ENCODE measurements around the gene ROCK2.

ROCK2 gene

DNA sequence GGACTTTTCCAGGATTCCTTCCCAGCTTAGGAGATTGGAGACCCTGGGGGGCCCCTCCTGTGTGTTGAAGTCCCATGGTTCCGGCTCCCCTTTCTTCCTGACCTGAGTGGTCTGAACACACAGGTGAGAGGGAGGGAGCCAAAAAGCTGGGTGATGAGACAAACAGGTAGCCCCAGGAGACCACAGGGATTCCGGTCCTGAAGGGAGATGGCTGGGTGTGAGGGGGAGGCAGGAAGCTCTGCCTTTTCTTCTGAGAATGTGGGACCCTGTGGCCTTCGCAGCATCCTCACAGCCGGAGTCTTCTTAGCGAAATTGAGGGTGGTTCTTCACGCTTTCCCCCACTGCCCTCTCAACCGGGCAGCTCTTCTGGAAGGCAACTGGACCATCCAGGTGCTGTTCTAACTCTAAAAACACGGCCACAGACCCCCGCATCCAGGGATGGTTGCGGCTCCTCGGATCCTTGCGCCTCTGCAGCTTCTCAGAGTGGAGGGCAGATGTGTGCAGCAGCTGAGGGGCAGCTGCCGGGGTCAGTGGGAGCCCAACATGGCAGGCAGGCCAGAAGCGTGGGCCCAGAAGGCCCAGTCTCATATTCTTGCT is 184.8 kb downstream of the ROCK2 start:
- WGBS, 2 experiments: 93 to 94% methylated on average over 14 of the region's 14 CpGs
- H3K27me3 ChIP-seq (ENCODE audit: control insufficient read depth, insufficient read depth, low read length, poor library complexity, severe bottlenecking): peaks cover 16% of the 10 kb centered on the region
- no peaks in the 10 kb centered on the region for H3K36me3 ChIP-seq (ENCODE audit: control insufficient read depth, insufficient read depth, low read length)

DNA sequence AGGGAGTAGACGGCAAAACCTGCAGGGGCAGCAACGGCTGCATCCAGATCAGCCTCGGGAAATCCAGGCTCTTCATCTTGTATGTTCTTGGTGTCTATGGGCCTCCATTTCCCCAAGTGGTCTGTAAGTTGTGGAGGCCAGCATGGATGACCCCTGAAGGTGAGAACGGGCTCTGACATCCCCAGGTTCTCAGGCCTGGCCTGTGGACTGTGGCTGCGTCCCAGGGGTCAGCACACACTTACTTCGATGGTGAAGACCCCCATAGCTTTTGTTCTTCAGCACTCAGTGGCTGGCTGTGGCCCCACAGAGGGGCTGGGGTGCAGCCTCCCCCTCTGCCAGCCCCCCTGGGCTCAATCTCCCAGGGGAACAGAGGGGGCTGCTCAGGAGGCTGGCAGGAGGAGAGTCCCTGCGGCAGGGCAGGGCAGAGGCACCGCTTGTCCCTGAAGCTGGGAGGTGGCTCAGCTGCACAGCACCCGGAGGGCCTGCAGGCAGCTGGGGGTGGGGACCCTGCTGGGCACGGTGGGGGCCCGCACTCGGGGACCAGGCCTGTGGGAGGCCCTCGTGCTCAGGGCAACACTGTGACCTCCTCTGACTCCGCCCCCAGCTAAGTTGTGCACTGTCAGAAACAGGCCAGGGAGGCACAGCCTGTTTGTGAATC is 185.4 kb downstream of the ROCK2 start:
- no peaks in the 10 kb centered on the region for H3K36me3 ChIP-seq (ENCODE audit: control insufficient read depth, insufficient read depth, low read length)
- WGBS, 2 experiments: 82 to 83% methylated on average over 14 of the region's 14 CpGs
- H3K27ac ChIP-seq (ENCODE audit: insufficient read depth, low read depth, low read length, poor library complexity, severe bottlenecking): no peak overlapping the region

More for the DNA sequence above, 184.8 kb downstream of the ROCK2 start:
- no peak overlapping the region for H3K27ac ChIP-seq (ENCODE audit: insufficient read depth, low read depth, low read length, poor library complexity, severe bottlenecking)
- H3K9me3 ChIP-seq (ENCODE audit: control insufficient read depth, low read length): no peaks in the 10 kb centered on the region
- H3K4me3 ChIP-seq (ENCODE audit: insufficient read depth, low read depth, low read length): no peak overlapping the region
- H3K4me1 ChIP-seq (ENCODE audit: control insufficient read depth, insufficient read depth, low read length): peaks cover 4% of the 10 kb centered on the region

DNA sequence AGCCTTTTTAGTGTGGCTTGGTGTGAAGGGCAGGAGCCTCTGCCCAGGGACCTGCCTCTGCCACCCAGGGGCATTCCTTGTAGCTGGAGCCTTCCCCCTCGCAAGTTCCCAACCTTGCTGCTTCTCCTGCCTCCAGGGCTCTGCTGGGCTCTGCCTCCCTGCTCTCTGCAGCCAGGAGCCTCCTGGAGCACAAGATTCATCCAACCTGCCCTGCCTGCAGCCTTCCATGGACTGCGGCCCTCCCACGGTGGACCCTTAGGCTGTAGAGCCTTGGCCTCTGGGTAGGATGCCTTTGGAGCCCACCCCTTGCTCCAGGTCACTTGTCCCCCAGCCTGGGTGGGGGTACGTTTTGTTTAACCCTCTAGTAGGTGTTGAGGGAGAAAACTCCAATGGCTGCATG is 186.7 kb downstream of the ROCK2 start:
- WGBS, 2 experiments: 92 to 96% methylated on average over 4 of the region's 4 CpGs
- Histone ChIP-seq H3K27ac (ENCODE audit: insufficient read depth, low read depth, low read length, poor library complexity, severe bottlenecking) (no peak overlapping the region), H3K36me3 (ENCODE audit: control insufficient read depth, insufficient read depth, low read length) (no peaks in the 10 kb centered on the region), H3K4me3 (ENCODE audit: insufficient read depth, low read depth, low read length) (no peak overlapping the region), H3K4me1 (ENCODE audit: control insufficient read depth, insufficient read depth, low read length) (peaks cover 4% of the 10 kb centered on the region), H3K27me3 (ENCODE audit: control insufficient read depth, insufficient read depth, low read length, poor library complexity, severe bottlenecking) (peaks cover 35% of the 10 kb centered on the region), H3K9me3 (ENCODE audit: control insufficient read depth, low read length) (no peaks in the 10 kb centered on the region)

More for the DNA sequence above, 185.4 kb downstream of the ROCK2 start:
- no peak overlapping the region for H3K4me3 ChIP-seq (ENCODE audit: insufficient read depth, low read depth, low read length)
- no peaks in the 10 kb centered on the region for H3K9me3 ChIP-seq (ENCODE audit: control insufficient read depth, low read length)
- peaks cover 23% of the 10 kb centered on the region for H3K27me3 ChIP-seq (ENCODE audit: control insufficient read depth, insufficient read depth, low read length, poor library complexity, severe bottlenecking)
- H3K4me1 ChIP-seq (ENCODE audit: control insufficient read depth, insufficient read depth, low read length): peaks cover 4% of the 10 kb centered on the region

- peaks cover 4% of the 10 kb centered on the region for H3K4me1 ChIP-seq (ENCODE audit: control insufficient read depth, insufficient read depth, low read length)
- H3K4me3 ChIP-seq (ENCODE audit: insufficient read depth, low read depth, low read length): no peak overlapping the region
- no peaks in the 10 kb centered on the region for H3K36me3 ChIP-seq (ENCODE audit: control insufficient read depth, insufficient read depth, low read length)
- no peaks in the 10 kb centered on the region for H3K9me3 ChIP-seq (ENCODE audit: control insufficient read depth, low read length)
- no peak overlapping the region for H3K27ac ChIP-seq (ENCODE audit: insufficient read depth, low read depth, low read length, poor library complexity, severe bottlenecking)
- peaks cover 39% of the 10 kb centered on the region for H3K27me3 ChIP-seq (ENCODE audit: control insufficient read depth, insufficient read depth, low read length, poor library complexity, severe bottlenecking)
- 93% methylated on average over 6 of the region's 6 CpGs for WGBS, 2 experiments
Measured at GRCh38 chr2:11157296-11157695, 187.1 kb downstream of the ROCK2 start.

GRCh38 chr2:11156396-11157075 is 187.9 kb downstream of the ROCK2 start:
- no peak overlapping the region for H3K4me3 ChIP-seq (ENCODE audit: insufficient read depth, low read depth, low read length)
- H3K4me1 ChIP-seq (ENCODE audit: control insufficient read depth, insufficient read depth, low read length): peaks cover 4% of the 10 kb centered on the region
- H3K36me3 ChIP-seq (ENCODE audit: control insufficient read depth, insufficient read depth, low read length): no peaks in the 10 kb centered on the region
- H3K27me3 ChIP-seq (ENCODE audit: control insufficient read depth, insufficient read depth, low read length, poor library complexity, severe bottlenecking): peaks cover 39% of the 10 kb centered on the region
- no peaks in the 10 kb centered on the region for H3K9me3 ChIP-seq (ENCODE audit: control insufficient read depth, low read length)
- no peak overlapping the region for H3K27ac ChIP-seq (ENCODE audit: insufficient read depth, low read depth, low read length, poor library complexity, severe bottlenecking)
- 92 to 95% methylated on average over 13 of the region's 13 CpGs for WGBS, 2 experiments

GRCh38 chr2:11155381-11156035 is 188.9 kb downstream of the ROCK2 start, which contains the start of gene SLC66A3:
Gene SLC66A3, plus strand, starts transcription at chr2:11155467. Its CDS starts 80 bp downstream, at chr2:11155547.
- peaks cover 4% of the 10 kb centered on the region for H3K4me1 ChIP-seq (ENCODE audit: control insufficient read depth, insufficient read depth, low read length)
- H3K27me3 ChIP-seq (ENCODE audit: control insufficient read depth, insufficient read depth, low read length, poor library complexity, severe bottlenecking): peaks cover 39% of the 10 kb centered on the region
- H3K27ac ChIP-seq (ENCODE audit: insufficient read depth, low read depth, low read length, poor library complexity, severe bottlenecking): peak within 1 kb of the TSS; percentile 11
- peak within 1 kb of the TSS; percentile 50 for H3K4me3 ChIP-seq (ENCODE audit: insufficient read depth, low read depth, low read length)
- H3K9me3 ChIP-seq (ENCODE audit: control insufficient read depth, low read length): no peaks in the 10 kb centered on the region
- H3K36me3 ChIP-seq (ENCODE audit: control insufficient read depth, insufficient read depth, low read length): no peaks in the 10 kb centered on the region
- WGBS, 2 experiments: 6 to 7% methylated on average over 71 of the region's 71 CpGs

DNA sequence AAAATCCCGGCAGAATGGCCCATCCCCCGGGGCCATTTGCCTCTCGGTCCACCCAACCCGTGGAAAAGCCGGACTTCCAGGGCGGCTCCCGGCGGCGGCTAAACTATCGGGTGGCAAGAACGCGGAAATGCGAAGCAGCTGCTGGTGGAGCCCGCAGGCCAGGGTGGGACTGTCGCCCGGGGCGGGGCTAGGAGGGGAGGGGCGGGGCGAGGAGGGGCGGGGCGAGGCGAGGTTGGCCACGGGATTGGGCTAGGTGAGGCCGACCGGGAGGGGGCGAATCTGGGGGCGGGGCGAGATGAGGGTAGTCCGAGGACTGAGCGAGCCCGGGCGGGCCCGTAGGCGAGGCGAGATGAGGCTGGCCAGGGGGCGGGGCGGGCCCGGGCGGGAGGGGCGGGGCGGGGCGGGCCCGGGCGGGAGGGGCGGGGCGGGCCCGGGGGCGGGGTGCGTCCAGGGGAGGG is 189.5 kb downstream of the ROCK2 start:
- Histone ChIP-seq H3K27me3 (ENCODE audit: control insufficient read depth, insufficient read depth, low read length, poor library complexity, severe bottlenecking) (peaks cover 39% of the 10 kb centered on the region), H3K27ac (ENCODE audit: insufficient read depth, low read depth, low read length, poor library complexity, severe bottlenecking) (no peak overlapping the region), H3K4me1 (ENCODE audit: control insufficient read depth, insufficient read depth, low read length) (peaks cover 4% of the 10 kb centered on the region), H3K36me3 (ENCODE audit: control insufficient read depth, insufficient read depth, low read length) (no peaks in the 10 kb centered on the region), H3K4me3 (ENCODE audit: insufficient read depth, low read depth, low read length) (peak overlapping the region; percentile 35), H3K9me3 (ENCODE audit: control insufficient read depth, low read length) (no peaks in the 10 kb centered on the region)
- 1% methylated on average over 49 of the region's 49 CpGs for WGBS, 2 experiments

DNA sequence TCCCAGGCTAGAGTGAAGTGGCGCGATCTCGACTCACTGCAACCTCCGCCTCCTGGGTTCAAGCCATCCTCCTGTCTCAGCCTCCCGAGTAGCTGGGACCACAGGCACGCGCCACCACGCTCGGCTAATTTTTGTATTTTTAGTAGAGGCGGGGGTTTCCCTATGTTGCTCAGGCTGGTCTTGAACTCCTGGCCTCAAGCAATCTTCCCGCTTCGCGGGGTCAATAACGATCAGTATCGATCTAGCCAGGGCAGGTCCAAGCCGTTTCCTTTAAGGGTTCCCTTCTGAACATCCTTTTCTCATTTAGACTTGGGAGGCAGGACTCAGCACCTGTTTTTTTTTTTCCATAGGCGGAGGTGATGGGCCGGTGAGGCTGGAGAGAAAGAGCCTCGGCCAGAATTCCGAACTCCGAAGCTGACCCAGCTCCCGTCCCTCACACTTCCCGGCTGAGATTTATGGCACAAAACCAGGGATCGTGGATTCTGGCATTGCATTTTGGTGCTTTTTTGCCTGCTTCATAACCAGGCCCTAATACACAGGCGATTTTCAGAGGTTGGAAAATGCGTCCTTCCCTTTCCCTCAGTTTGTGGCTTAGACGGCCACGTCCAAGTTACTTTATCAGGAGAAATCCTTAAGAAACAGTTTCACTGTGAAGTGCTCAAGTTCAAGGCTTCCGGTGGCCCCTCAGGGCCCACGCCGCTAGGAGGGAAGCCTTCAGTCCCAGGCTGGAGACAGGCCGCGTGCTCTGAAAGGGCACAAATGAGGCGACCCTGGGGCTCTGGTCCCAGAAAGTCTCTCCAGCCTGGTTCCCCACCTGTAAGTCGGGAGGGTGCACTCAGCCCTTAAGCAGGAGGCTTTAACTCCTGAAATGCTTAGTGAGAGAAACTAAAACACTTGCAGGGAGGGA is 190.2 kb downstream of the ROCK2 start:
- Histone ChIP-seq H3K36me3 (ENCODE audit: control insufficient read depth, insufficient read depth, low read length) (no peaks in the 10 kb centered on the region), H3K27me3 (ENCODE audit: control insufficient read depth, insufficient read depth, low read length, poor library complexity, severe bottlenecking) (peaks cover 39% of the 10 kb centered on the region), H3K4me3 (ENCODE audit: insufficient read depth, low read depth, low read length) (peak overlapping the region; percentile 35), H3K4me1 (ENCODE audit: control insufficient read depth, insufficient read depth, low read length) (peaks cover under 1% of the 10 kb centered on the region), H3K27ac (ENCODE audit: insufficient read depth, low read depth, low read length, poor library complexity, severe bottlenecking) (no peak overlapping the region), H3K9me3 (ENCODE audit: control insufficient read depth, low read length) (no peaks in the 10 kb centered on the region)
- 69 to 73% methylated on average over 35 of the region's 35 CpGs for WGBS, 2 experiments

DNA sequence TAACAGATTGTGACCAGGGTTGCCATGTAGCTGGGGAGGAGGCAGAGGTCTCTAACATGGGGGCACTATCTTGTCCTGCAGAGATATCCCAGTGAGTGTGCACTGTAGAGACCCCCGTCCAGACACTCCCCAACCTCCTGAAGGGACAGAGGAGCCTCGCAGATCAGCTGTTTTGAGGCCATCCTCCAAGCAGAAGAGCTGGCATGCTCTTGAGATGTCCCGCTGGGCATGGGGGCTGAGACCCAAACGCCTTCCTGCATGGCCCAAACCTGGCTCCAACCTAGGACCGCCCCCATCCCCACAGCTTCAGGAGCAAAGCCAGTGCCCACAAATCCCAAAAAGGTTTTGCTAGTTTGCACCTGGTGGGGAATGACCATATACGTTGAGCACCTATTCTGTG is 191.8 kb downstream of the ROCK2 start:
- no peak overlapping the region for H3K4me3 ChIP-seq (ENCODE audit: insufficient read depth, low read depth, low read length)
- H3K27me3 ChIP-seq (ENCODE audit: control insufficient read depth, insufficient read depth, low read length, poor library complexity, severe bottlenecking): peaks cover 39% of the 10 kb centered on the region
- no peaks in the 10 kb centered on the region for H3K36me3 ChIP-seq (ENCODE audit: control insufficient read depth, insufficient read depth, low read length)
- no peak overlapping the region for H3K27ac ChIP-seq (ENCODE audit: insufficient read depth, low read depth, low read length, poor library complexity, severe bottlenecking)
- H3K4me1 ChIP-seq (ENCODE audit: control insufficient read depth, insufficient read depth, low read length): no peaks in the 10 kb centered on the region
- WGBS, 2 experiments: 85 to 90% methylated on average over 6 of the region's 6 CpGs
- H3K9me3 ChIP-seq (ENCODE audit: control insufficient read depth, low read length): no peaks in the 10 kb centered on the region

All from ectodermal cell (in vitro differentiated cells).